Right ventricle myocardium superior (tissue), 1 donor: ENCODE measurements around the gene PNPO. TPM values are rescaled to one million over a fixed set of nuclear protein-coding genes. Genes with fewer than 3 reads are reported as not detected.
A peak's percentile ranks its signal among the peaks of the same experiment; 100 is the strongest.

Experiments used
- ATAC-seq: fragments of 200-7000 bp; cut with Tn5 transposase; one replicate; pipeline ENCODE4 v1.9.1; 2020; ENCODE audit warnings: mild to moderate bottlenecking; ENCODE audit not compliant: poor library complexity
- DNase-seq: peaks from one replicate; pipeline ENCODE4 v3.0.0-alpha.2; 2020
- intact Hi-C: fragments of 100-400 bp; cut with DNase I; formaldehyde crosslinking; loops from one replicate; pipeline ENCODE4 v1.11.2; 2022
- long read RNA-seq: library from polyadenylated mRNA; unstranded; transcript quantifications from one replicate; pipeline ENCODE4 v2.0.0, GENCODE V29; 2021
- total RNA-seq: library from RNA; stranded (reverse); fragmentation: NEBNext Ultra II Directional; extraction: Animal tissue kit (Norgen Biotek cat#: 25700); gene quantifications from one replicate; pipeline ENCODE4 v1.2.1, GENCODE V29; 2021
- donor health status: DM: no; HTN: yes; CAD: no; lungs with severe emphysema.

Gene PNPO
- total RNA-seq: 28.2 TPM
- long read RNA-seq, transcript PNPO-217 (7 exons, 3,465 nt): major isoform, 61 of 66 reads
- long read RNA-seq, partial matches to known transcripts: 0 of 66 reads
- long read RNA-seq, other reads (novel, unspliced or antisense): 2 of 66 reads

GRCh38 chr17:47941246-47942095, at the start of gene PNPO:
Gene PNPO, plus strand, starts transcription at chr17:47941571. Its CDS starts 105 bp downstream, at chr17:47941676.
- ATAC-seq: peak; percentile 98
- intact Hi-C loops: no loop called here
- DNase-seq: peak; percentile 94

GRCh38 chr17:47894498-47895346, 46.6 kb upstream of the PNPO start:
- no peak for ATAC-seq
- intact Hi-C loops: loop anchor here (5.0 kb wide), 1 partner anchor 53 kb away; no protein-coding TSS in a partner anchor
- no peak for DNase-seq

- intact Hi-C loops: loop anchor here (5.0 kb wide), 1 partner anchor 52 kb away; no protein-coding TSS in a partner anchor
- DNase-seq: peak; percentile 62
These were observed 46.0 kb upstream of the PNPO start for GRCh38 chr17:47895347-47895855.

GRCh38 chr17:47895856-47896671, 45.3 kb upstream of the PNPO start, which contains the start of gene SP2:
Gene SP2, plus strand, starts transcription at chr17:47896236. Its CDS starts 51 bp downstream, at chr17:47896287.
- ATAC-seq (peak; percentile 93), DNase-seq (peak; percentile 99)
- intact Hi-C loops: loop anchor here (5.0 kb wide), 1 partner anchor 51 kb away; no protein-coding TSS in a partner anchor

More at GRCh38 chr17:47895347-47895855, 46.0 kb upstream of the PNPO start:
- ATAC-seq: peak; percentile 1

- intact Hi-C loops: loop anchor here (5.0 kb wide), 1 partner anchor 50 kb away; no protein-coding TSS in a partner anchor
- ATAC-seq (no peak), DNase-seq (no peak)
These were observed 44.5 kb upstream of the PNPO start for GRCh38 chr17:47896672-47897490.

- ATAC-seq: no peak
- no peak for DNase-seq
- intact Hi-C loops: loop anchor here (5.0 kb wide), 1 partner anchor 50 kb away; no protein-coding TSS in a partner anchor
These were observed 43.8 kb upstream of the PNPO start for GRCh38 chr17:47897561-47897960.

- DNase-seq (no peak), ATAC-seq (no peak)
- intact Hi-C loops: loop anchor here (5.0 kb wide), 1 partner anchor 49 kb away; no protein-coding TSS in a partner anchor
These were observed 43.1 kb upstream of the PNPO start for GRCh38 chr17:47898241-47898640.

- DNase-seq (no peak), ATAC-seq (no peak)
- intact Hi-C loops: loop anchor here (5.0 kb wide), 1 partner anchor 48 kb away; no protein-coding TSS in a partner anchor
These were observed 41.7 kb upstream of the PNPO start for GRCh38 chr17:47899643-47900042.

- no peak for ATAC-seq
- no peak for DNase-seq
- intact Hi-C loops: no loop called here
These were observed 39.9 kb upstream of the PNPO start for GRCh38 chr17:47901423-47901822.

- ATAC-seq (no peak), DNase-seq (no peak)
- intact Hi-C loops: no loop called here
These were observed 39.2 kb upstream of the PNPO start for GRCh38 chr17:47902039-47902744.

- ATAC-seq (peak; percentile 89), DNase-seq (peak; percentile 85)
- intact Hi-C loops: no loop called here
These were observed 36.1 kb upstream of the PNPO start for GRCh38 chr17:47905221-47905733.

GRCh38 chr17:47906443-47906842, 34.9 kb upstream of the PNPO start:
- DNase-seq: no peak
- intact Hi-C loops: no loop called here
- no peak for ATAC-seq

- no peak for ATAC-seq
- intact Hi-C loops: no loop called here
- DNase-seq: no peak
These were observed 33.3 kb upstream of the PNPO start for GRCh38 chr17:47907932-47908562.

- intact Hi-C loops: no loop called here
- DNase-seq (no peak), ATAC-seq (no peak)
These were observed 28.3 kb upstream of the PNPO start for GRCh38 chr17:47913050-47913449.

- intact Hi-C loops: no loop called here
- peak; percentile 64 for ATAC-seq
- no peak for DNase-seq
These were observed 26.9 kb upstream of the PNPO start for GRCh38 chr17:47914306-47914948.
